Activated CD8-positive, alpha-beta memory T cell treated with anti-CD3 and anti-CD28 coated beads, Interleukin-2, amount 50 U/mL, for 24 hours (primary cell): ENCODE results near the gene RRAS2.
"Not testable (repeated sequence)": the region's sequence is repeated elsewhere in the genome, so short reads cannot be mapped to it uniquely, and the experiment has no call there.

Source experiments
- DNase-seq: peaks from one replicate; pipeline ENCODE4 v3.0.0-alpha.2; 2020; ENCODE audit errors: extremely low read depth

RRAS2 gene

DNA sequence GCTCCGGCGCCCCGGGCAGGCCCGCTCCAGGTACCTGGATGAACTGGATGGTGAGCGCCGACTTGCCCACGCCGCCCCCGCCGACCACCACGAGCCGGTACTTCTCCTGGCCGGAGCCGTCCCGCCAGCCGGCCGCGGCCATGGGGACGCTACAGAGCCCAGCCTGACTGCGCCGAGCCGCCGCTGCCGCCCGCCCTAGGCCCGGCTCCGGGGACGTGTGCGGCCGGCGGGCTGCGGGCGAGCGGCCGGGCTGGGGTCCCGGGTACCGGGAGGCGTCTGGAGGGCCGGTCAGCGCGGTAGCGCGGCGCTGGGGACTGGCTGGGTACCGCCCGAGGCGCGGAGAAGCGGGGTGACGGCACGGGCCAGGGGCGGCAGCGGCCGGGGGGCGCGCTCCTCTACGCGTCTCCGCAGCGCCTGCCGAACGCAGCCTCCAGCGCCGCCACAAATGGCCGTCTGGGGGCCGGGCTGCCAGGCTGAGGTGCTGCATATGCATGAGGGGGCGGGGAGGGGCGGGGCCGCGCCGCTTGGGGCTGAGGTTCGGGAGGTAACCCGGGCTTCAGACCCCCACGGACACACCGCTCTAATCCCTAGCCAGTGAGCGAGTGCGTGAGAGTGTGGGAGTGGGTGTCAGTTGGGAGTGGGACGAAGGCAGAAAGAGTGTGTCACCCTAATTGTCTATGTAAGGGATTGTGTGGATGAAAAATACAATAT lies at the start of gene RRAS2:
TSS of gene RRAS2 (minus strand) at position 455 of the 711 bp plus-strand sequence. CDS start at position 142, 313 bp downstream.
- peak; percentile 35 for DNase-seq

DNA sequence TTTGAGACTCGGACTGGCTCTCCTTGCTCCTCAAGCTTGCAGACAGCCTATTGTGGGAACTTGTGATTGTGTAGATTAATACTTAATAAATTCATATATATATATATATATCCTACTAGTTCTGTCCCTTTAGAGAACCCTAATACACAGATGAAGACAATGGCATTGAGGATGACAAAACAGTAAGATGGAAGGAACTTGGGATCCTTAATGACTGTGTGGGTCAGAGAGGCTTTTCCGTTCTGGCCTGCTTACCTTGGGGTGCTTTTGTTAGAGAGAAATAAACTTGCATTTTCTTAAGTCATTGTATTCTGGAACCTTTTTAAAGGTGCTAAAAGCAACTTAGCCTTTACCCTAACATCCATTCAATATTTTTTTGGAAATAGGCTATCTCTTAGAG lies 49.6 kb upstream of the RRAS2 start:
- DNase-seq, result no peak

DNA sequence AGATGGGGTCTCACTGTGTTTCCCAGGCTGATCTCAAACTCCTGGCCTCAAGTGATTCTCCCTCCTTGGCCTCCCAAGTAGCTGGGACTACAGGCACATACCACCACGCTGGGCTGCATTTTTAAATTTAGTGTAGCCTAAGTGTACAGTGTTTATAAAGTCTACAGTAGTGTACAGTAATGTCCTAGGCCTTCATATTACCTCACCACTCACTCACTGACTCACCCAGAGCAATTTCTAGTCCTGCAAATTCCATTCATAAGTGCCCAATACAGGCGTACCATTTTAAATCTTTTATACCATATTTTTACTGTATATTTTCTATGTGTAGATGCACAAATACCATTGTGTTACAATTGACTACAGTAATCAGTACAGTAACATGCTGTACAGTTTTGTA lies 47.1 kb upstream of the RRAS2 start:
- DNase-seq, result not testable (repeated sequence)

DNA sequence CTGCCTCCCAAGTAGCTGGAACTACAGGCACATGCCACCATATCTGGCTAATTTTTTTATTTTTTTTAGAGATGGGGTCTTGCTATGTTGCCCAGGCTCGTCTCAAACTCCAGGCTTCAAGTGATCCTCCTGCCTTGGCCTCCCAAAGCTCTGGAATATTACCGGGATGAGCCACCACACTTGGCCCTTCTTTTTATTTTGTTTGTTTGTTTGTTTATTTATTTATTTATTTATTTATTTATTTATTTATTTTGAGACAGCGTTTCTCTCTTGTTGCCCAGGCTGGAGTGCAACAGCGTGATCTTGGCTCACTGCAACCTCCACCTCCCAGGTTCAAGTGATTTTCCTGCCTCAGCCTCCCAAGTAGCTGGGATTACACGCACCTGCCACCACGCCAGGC lies 44.5 kb upstream of the RRAS2 start:
- not testable (repeated sequence) for DNase-seq

DNA sequence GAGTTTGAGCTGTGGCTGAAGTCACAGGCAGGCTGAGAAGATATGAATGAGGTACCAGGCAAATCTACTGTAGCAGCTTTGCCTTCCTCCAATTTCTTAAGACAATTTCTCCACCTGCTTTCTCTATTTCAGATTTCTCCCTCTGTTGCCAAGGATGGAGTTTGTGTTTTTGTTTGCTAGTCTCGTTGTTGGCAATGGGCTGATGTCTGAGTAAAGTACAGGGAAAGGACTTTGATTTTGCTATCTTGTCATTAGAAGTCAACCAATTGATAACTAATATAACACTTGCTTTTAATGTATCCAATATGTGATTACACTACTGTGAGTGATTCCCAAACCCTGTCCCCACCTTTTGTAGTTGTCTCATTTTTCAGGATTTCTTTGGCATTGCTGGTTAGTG lies 40.1 kb upstream of the RRAS2 start:
- no peak for DNase-seq

DNA sequence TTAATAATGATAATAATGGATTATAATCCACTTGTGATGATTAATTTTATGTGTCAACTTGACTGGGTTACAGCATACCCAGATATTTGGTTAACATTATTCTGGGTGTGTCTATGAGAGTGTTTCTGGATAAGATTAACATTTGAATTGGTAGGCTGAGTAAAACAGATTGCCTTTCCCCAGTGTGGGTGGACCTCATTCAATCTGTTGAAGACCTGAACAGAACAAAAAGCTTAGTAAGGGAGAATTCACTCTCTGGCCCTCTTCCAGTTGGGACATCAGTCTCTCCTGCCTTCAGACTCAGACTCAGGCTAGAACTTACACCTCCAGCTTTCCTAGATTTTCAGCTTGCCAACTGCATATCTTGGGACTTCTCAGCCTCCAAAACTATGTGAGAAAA lies 37.3 kb upstream of the RRAS2 start:
- DNase-seq, result no peak

DNA sequence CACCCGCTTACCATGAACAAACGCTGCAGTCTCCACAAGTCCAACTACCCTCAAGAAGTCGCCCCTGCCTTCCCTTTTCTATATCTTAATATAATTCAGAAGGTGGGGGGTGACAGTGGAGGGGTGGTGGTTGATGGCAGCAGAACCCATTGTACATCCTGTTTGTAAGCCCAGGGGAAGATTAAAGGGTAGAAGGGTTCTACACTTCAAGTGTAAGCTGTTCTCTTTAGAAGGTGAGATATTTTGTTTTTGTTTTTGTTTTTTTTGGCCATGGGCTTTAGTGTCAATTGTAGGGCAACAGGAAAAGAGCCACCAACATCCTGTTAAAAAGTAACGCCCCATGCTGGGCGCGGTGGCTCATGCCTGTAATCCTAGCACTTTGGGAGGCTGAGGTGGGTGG lies 34.9 kb upstream of the RRAS2 start:
- DNase-seq, result no peak

DNA sequence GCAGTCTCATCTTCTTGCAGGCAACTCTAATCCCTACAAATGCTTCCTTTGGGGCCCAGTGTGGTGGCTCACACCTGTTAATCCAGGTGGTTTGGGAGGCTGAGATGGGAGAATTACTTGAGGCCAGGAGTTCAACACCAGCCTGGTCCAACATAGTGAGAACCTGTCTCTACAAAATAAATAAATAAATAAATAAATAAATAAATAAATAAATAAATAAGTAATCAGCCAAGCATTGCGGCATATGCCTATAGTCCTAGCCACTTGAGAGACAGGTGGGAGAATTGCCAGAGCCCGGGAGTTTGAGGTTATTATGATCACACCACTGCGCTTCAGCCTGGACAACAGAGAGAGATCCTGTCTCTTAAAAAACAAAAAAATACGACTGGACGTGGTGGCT lies 34.1 kb upstream of the RRAS2 start:
- no peak for DNase-seq

DNA sequence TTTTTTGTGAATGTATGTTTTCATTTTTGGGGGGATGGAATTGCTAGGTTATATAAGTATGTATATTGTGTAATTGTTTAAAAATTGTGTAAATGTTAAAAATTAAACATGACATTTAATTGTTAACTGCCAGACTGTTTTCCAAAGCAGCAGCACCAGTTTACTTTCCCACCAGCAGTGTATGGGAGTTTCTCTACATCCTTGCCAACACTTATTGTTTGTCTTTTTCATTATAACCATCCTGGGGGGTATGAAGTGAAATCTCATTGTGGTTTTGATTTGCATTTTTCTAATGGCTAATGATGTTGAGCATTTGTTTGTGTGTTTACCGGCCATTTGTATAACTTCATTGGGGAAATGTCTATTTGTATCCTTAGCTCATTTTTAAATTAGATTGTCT lies 31.7 kb upstream of the RRAS2 start:
- no peak for DNase-seq

DNA sequence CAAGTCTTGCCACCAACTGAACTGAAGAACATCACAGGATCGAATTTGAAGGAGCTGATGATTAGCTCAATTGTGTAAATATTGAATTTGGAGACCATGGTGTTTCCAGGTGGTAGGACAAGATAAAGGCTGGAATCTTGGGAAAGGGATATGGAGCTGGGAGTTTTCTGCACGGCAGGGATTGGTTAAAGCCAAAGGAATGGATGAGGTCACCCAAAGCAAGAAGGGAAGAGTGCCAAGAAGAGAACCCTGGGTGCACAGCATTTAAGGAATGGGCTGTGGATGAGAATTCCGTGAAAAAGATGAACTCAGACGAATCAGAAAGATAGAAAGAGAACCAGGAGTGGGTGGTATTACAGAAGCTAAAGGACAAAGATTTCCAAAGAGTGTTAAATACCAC lies 29.4 kb upstream of the RRAS2 start:
- DNase-seq, result no peak

DNA sequence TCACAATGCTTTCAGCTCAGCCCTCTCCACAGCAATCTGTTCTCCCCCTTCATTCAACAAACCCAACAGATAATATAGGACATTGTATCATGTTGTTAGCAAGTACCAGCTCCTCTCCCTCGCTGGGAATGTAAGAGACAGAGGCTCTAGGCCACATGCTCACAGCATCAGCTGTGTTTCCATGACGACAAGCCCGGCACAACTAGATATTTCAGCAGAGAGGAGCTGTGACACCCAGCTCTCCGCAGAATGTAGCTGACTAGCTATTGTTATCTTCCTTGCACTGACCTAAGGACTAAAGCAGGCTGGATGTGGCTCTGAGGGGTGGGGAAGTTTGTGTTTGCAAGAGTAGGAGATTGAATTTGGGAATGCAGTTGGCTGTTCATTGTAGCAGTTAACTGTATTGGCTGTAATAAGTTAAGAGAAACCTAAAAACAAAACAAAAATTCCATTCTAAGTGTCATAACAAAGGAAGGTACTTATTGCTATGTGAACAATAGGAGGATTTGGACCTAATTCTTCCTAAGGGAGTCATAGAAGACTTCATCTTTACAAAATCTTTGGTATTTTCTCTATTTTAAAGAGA lies 28.0 kb upstream of the RRAS2 start:
- DNase-seq, result no peak

DNA sequence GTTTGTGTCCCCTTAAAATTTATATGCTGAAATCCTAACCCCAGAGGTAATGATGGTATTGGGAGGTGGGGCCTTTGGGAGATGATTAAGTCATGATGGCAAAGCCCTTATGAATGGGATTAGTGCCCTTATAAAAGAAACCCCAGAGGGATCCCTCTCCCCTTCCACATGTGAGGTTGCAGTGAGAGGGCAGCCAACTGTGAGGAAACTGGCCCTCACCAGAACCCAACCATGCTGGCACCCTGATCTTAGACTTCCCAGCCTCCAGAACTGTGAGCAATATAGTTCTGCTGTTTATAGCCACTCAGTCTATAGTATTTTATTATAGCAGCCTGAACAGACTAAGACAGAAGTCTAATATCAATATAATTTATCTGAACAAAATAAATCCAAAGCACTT lies 27.1 kb upstream of the RRAS2 start:
- no peak for DNase-seq

DNA sequence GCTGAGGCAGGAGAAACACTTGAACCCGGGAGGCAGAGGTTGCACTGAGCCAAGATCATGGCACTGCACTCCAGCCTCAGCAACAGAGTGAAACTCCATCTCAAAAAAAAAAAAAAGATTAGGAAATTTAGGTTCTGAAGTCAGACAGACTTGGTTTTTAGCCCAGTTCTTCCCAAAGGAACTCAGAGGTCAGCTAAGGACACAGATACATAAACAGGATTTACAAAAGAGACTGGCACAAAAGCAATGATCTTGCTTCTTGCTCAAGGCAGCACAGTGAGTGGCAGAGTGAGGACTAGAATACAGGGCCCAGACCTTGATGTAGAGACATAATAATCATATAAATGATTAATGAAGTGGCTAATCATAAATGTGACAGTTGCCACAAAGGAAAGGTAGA lies 25.4 kb upstream of the RRAS2 start:
- no peak for DNase-seq

DNA sequence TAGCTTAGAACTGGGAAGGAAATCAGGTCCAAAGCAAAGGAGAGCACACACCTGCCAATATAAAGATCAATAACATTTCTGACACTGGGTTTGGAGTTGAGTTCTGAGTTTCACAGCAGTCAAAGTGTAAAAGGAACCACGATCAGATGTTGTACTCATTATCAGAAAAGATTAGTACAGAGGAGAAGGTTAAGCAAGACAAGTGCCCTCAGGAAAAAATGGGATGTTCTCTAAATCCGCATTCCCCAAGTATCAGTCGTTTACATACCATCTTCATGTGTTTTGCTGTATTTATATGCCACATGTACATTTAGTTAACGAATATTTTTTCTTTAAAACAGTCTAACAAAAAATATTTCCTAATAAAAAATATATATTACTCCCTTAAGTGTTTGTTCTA lies 23.0 kb upstream of the RRAS2 start:
- DNase-seq, result no peak

DNA sequence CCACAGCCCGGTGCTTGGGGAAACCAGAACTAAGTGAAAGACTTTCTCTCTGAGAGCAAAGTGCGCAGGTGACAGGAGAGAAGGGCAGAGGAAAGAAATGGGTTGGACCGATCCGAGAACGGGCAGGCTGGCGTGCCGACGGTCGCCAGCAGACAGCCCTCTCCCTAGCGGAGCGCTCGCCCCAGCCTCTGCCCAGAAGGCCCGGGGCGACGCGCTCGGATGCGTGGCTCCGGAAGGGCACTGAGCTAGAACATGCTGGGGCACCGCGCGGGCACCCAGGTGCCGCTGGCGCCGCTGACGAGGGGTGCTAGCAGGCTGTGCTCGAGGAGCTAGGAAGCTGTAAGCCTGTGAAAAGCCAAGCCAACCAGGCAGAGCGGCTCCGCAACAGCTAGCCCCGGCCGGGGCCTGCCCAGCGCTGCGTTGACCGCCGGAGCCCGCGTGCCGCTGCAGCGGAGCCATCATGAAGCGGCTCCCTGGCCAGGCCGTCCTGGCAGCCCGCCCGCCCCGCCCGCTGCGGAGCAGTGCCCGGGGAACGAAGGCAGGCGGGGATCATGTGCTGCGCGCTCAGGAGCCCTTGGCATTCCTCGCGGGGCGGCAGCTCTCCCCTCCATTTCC lies 22.1 kb upstream of the RRAS2 start:
- no peak for DNase-seq

DNA sequence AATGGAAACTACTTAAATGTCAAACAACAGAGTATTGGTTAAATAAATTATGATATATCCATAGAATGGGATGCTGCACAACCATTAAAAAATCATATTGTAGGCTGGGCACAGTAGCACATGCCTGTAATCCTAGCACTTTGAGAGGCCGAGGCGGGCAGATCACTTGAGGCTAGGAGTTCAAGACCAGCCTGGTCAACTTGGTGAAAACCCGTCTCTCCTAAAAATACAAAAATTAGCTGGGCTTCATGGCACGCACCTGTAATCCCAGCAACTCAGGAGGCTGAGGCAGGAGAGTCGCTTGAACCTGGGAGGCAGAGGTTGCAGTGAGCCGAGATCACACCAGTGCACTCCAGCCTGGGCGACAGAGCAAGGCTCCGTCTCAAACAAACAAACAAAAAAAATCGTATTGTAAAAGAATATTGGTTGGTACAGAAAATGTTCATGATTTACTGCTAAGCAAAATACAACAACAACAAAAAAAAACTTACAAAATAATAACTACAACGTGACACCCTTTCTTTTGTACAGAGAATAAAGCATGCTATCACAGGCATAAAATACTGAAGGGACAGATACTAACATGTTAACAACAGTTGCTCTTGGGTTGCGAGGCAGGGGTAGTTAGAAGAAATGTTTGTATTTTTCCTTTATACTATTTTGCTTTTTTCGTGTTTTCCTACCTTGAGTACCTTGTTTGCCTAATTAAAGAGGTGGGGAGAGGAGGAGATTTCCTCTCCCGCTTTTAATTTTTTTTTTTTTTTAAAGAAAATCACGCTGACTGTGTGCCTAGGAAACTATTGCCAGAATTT lies 21.3 kb upstream of the RRAS2 start:
- no peak for DNase-seq

DNA sequence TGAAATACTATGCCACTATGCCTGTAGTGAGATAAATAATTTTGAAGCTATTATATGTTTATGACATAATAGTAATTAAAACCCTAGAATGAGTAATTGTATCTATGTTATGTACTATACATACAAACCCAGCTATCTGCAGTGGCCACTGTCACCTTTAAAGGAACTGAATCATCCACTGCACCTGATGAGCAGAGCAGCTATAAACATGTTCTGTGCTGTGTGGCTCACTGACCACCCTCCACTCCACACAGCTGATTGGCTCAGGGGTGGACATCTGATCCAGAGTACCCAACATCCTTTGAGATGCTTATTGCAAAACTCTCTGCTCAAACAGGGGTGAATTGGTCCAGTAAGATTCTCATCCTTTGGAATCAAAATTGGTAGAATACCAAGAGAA lies 19.2 kb upstream of the RRAS2 start:
- DNase-seq, result no peak

DNA sequence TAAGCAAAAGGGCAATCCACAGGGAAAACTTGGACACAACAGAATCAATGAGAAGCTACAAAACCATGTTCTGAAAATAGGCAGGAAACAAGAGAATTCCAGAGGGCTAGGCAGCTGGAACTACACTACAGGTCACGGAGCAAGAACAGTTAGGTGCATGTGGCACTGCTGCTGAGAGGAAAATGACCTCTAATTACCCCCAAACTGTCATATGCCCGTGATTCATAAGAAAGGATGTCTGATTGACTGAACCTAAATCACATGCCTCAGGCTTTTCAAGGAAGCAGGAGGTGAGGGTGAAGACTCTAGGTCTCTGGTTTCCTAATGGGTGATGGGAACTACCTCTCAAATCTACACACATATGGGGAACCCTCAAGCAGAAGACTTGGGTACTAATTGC lies 17.9 kb upstream of the RRAS2 start:
- no peak for DNase-seq

DNA sequence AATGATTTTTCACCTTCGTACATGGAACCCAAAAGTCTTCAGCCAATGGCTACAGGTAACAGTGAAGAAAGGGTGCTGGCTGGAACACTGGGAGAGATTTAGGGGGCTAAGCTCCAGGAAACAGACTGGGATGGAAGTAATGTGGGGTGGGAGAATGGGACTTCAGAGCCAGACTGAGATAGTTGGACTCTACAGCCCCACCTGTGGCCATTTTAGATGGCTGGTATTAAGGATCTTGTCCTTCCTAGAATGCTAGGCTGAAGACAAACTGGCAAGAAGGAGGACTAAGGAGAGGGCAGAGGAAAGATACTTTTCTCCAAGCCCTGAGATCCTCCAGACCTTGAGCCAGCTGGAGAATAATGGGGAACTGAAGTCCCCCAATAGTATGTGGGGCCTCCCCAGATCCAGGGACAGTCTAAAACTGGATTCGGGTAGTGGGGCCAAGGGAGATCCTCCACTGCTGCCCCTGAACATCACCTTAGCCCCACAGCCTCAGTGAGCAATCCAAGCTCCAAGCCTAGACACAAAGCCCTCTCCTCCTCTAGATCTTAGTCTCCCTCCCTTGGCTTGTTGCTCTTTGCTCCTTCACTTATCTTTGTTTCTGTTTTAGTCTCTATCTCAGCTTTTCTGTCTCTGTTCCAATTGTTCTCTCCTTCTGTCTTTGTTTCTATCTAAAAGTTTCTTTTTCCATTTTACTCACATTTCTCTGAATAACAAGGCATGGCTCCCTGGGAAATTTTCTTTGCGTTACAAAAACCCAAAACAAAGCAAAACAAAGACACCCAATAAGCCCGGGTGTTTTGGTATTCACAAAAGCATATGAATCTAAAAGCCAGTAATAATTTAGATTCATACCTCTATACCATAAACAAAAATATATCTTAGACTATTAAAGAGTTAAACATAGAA lies 16.2 kb upstream of the RRAS2 start:
- no peak for DNase-seq

DNA sequence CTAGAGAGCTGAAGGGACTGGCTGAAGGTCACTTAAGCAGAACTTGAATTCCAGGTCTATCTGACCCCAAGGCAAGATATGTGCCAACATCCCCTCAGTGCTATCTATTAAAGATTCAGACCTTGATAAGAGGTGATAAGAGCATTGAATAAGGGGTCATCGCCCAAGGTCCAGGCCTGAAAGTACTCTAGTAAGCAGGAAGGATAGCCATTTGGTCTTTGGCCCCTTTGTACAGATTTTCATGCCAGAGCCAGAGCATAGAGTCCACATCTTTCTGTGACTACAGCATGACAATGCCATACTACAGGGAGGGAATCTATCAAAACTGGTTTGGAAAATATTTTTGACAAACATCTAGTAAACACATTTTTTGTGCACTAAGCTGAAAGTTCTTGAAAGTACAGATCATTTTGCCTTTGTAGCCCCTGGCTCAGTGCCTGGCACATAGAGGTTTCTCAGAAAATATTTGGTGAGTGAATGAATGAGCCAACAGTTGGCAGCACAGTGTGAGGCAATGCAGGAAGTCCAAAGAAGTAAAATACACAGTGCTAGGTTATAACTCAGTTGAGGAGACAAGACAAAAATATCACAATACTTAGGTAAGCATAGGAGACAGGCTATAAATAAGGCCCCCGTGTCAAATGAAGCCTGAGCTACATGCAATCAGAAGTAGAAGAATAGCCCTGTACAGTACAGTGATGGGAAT lies 15.1 kb upstream of the RRAS2 start:
- DNase-seq, result no peak

DNA sequence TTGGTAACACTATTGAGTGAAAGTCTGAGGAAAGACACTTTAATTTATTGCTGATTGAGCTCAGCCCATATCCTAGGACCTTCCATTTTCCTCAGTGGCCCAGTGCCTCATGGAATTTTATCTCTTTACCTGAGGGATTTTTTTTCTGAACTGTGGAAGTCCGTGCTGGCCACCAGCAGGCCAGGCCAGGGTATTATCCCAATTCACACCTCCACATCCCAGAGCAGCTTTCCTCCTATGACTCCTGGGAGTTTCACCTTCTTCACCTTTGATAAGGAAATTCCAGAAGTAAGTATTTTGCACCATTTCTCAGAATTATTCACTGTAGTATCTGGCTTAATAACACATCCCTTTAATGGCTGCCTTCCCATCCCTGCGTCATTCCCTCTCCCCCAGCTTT lies 13.0 kb upstream of the RRAS2 start:
- no peak for DNase-seq
